HG02571 (cell line): ENCODE results near the gene GLMP.

Source experiments
- ATAC-seq: cut with Tn5 transposase; IDR thresholded peaks from one replicate; pipeline ENCODE4 v1.9.1; 2021; ENCODE audit warnings: mild to moderate bottlenecking, moderate library complexity; ENCODE audit not compliant: unreplicated experiment

GLMP gene

GRCh38 chr1:156253634-156254033 is 41.8 kb downstream of the GLMP start:
- ATAC-seq, result no peak

- ATAC-seq, result no peak
Observed at GRCh38 chr1:156251527-156251926, 44.0 kb downstream of the GLMP start.

- ATAC-seq, result no peak
Observed at GRCh38 chr1:156249593-156249992, 45.9 kb downstream of the GLMP start.

- ATAC-seq, result no peak
Observed at GRCh38 chr1:156248323-156248683, 47.2 kb downstream of the GLMP start.

- ATAC-seq, result no peak
Observed at GRCh38 chr1:156247460-156248322, 47.8 kb downstream of the GLMP start, which contains the start of gene PAQR6. TSS of gene PAQR6 (minus strand) at chr1:156248056. CDS start at chr1:156246731, 1,325 bp downstream.

- ATAC-seq, result no peak
Observed at GRCh38 chr1:156246781-156247459, 48.6 kb downstream of the GLMP start.

- no peak for ATAC-seq
Observed at GRCh38 chr1:156246241-156246780, 49.2 kb downstream of the GLMP start.

- ATAC-seq, result no peak
Observed at GRCh38 chr1:156245451-156246232, 49.8 kb downstream of the GLMP start.

- ATAC-seq, result no peak
Observed at GRCh38 chr1:156244712-156245111, 50.8 kb downstream of the GLMP start.

- no peak for ATAC-seq
Observed at GRCh38 chr1:156244126-156244525, 51.4 kb downstream of the GLMP start.

- no peak for ATAC-seq
Observed at GRCh38 chr1:156242738-156243137, 52.7 kb downstream of the GLMP start.
